ENCODE data around the gene CARD14. TPM values are rescaled to one million over a fixed set of nuclear protein-coding genes. Genes with fewer than 3 reads are reported as not detected.
A peak's percentile ranks its signal among the peaks of the same experiment; 100 is the strongest.

The CARD14 gene
- total and polyA plus RNA-seq, 2 of the 13 experiments (the other 11 are each of a cell fraction or from before 2014, with no cell fraction given) = 0.11 TPM; not detected in 1

- TF ChIP-seq DMTF1 (CRISPR knock-in tag; IDR thresholded peaks at IDR 0.05) = no peak
- no peak for TF ChIP-seq NR3C1 (CRISPR knock-in tag; IDR thresholded peaks at IDR 0.05)
- no peak for TF ChIP-seq ZFP82 (CRISPR knock-in tag; IDR thresholded peaks at IDR 0.05; ENCODE audit: borderline replicate concordance)
- TF ChIP-seq ZNF616 (CRISPR knock-in tag; IDR thresholded peaks at IDR 0.05; ENCODE audit: low read depth) = no peak; the same call in 1 of the 2 replicates
- TF ChIP-seq ZNF781 (CRISPR knock-in tag; IDR thresholded peaks at IDR 0.05; ENCODE audit: borderline replicate concordance, not compliant biosample characterization) = no peak
- TF ChIP-seq ZNF276 (CRISPR knock-in tag; IDR thresholded peaks at IDR 0.05; ENCODE audit: low read depth) = peak; percentile 70; the same call in 1 of the 2 replicates
- TF ChIP-seq ATF3 (CRISPR knock-in tag; IDR thresholded peaks at IDR 0.05) = no peak
- TF ChIP-seq ZNF550 (CRISPR knock-in tag; IDR thresholded peaks at IDR 0.05; ENCODE audit: borderline replicate concordance) = peak; percentile 62; the same call in 1 of the 2 replicates
- TF ChIP-seq ZNF10 (CRISPR knock-in tag; IDR thresholded peaks at IDR 0.05; ENCODE audit: borderline replicate concordance, low read depth) = no peak
- TF ChIP-seq KLF6 (CRISPR knock-in tag; IDR thresholded peaks at IDR 0.05) = 0 out of 2 replicates have a peak, but pooled peaks have one; percentile 16
- no peak for TF ChIP-seq NFRKB (IDR thresholded peaks at IDR 0.05)
- TF ChIP-seq NCOR1 (IDR thresholded peaks at IDR 0.05; ENCODE audit: borderline replicate concordance, low read length) = no peak
- no peak for TF ChIP-seq RFXANK (CRISPR knock-in tag; IDR thresholded peaks at IDR 0.05)
- no peak for TF ChIP-seq U2AF2 (IDR thresholded peaks at IDR 0.05; ENCODE audit: low read depth, low read length)
- TF ChIP-seq ZNF350 (CRISPR knock-in tag; IDR thresholded peaks at IDR 0.05; ENCODE audit: borderline replicate concordance, low read depth) = no peak; the same call in 1 of the 2 replicates
- no peak for TF ChIP-seq MAFK (conservative IDR thresholded peaks at IDR 0.05 in 1 of 2, IDR thresholded peaks at IDR 0.05 in 1 of 2; ENCODE audit: low read length in 2 of 2)
- 0 out of 2 replicates have a peak, but pooled peaks have one; percentile 28 for TF ChIP-seq ZNF646 (CRISPR knock-in tag; IDR thresholded peaks at IDR 0.05)
- peak; percentile 19; the same call in 1 of the 2 replicates for TF ChIP-seq NFKBIZ (CRISPR knock-in tag; IDR thresholded peaks at IDR 0.05)
- TF ChIP-seq ZNF605 (CRISPR knock-in tag; IDR thresholded peaks at IDR 0.05) = 0 out of 2 replicates have a peak, but pooled peaks have one; percentile 13
Observed at GRCh38 chr17:80220054-80220735, 50.4 kb downstream of the CARD14 start, which contains the start of the genes SGSH and SLC26A11 (continued).
